Mesenchymal stem cell (in vitro differentiated cells and primary cell): ENCODE results near the gene SNED1.

Experiments used
- DNase-seq: peaks from one replicate; pipeline ENCODE4 v3.0.0-alpha.2; 2013
- H2AFZ ChIP-seq: one replicate; pipeline ENCODE4 v1.6.1; 2013; ENCODE audit warnings: low read depth, mild to moderate bottlenecking, control low read depth, inconsistent platforms, low read length, moderate library complexity
- H2AK5ac ChIP-seq: 2 replicates; pipeline ENCODE4 v1.6.1; 2013; ENCODE audit warnings: low read length, moderate library complexity, mild to moderate bottlenecking, inconsistent platforms; ENCODE audit not compliant: severe bottlenecking
- H2BK120ac ChIP-seq: one replicate; pipeline ENCODE4 v1.6.1; 2013; ENCODE audit warnings: low read depth, mild to moderate bottlenecking, inconsistent platforms, low read length, moderate library complexity
- H2BK12ac ChIP-seq, 2 experiments: one replicate each; pipeline ENCODE4 v1.6.1; 2013; ENCODE audit warnings: inconsistent platforms in 2 of 2, low read length in 2 of 2, mild to moderate bottlenecking in 2 of 2, moderate library complexity in 2 of 2, control low read depth in 1 of 2
- H2BK15ac ChIP-seq: one replicate; pipeline ENCODE4 v1.6.1; 2013; ENCODE audit warnings: mild to moderate bottlenecking, low read depth, inconsistent platforms; ENCODE audit not compliant: poor library complexity, severe bottlenecking
- H2BK5ac ChIP-seq: 2 replicates; pipeline ENCODE4 v1.6.1; 2013; ENCODE audit warnings: low read depth, mild to moderate bottlenecking, low read length, control low read depth, inconsistent platforms; ENCODE audit not compliant: poor library complexity, severe bottlenecking
- H3K14ac ChIP-seq, 2 experiments: one replicate each; pipeline ENCODE4 v1.6.1; 2013; ENCODE audit warnings: inconsistent platforms in 2 of 2, low read length in 2 of 2, control low read depth in 1 of 2, mild to moderate bottlenecking in 1 of 2, moderate library complexity in 1 of 2
- H3K18ac ChIP-seq, 2 experiments: one replicate each; pipeline ENCODE4 v1.6.1; 2013; ENCODE audit warnings: inconsistent platforms in 2 of 2, low read length in 2 of 2, control low read depth in 1 of 2, low read depth in 1 of 2, mild to moderate bottlenecking in 1 of 2
- H3K23ac ChIP-seq, 2 experiments: one replicate each; pipeline ENCODE4 v1.6.1; 2013; ENCODE audit warnings: inconsistent platforms in 2 of 2, low read length in 2 of 2, mild to moderate bottlenecking in 2 of 2, moderate library complexity in 2 of 2, control low read depth in 1 of 2
- H3K27ac ChIP-seq: 2 replicates; pipeline ENCODE4 v1.5.1; 2013; ENCODE audit warnings: mild to moderate bottlenecking, moderate library complexity, low read length, control low read depth, inconsistent platforms; ENCODE audit not compliant: poor library complexity, severe bottlenecking
- H3K27me3 ChIP-seq, 2 experiments: 2 replicates each; pipeline versions ENCODE4 v1.6.1 to v1.7.0; 2013; ENCODE audit warnings: low read length in 2 of 2, mild to moderate bottlenecking in 2 of 2, moderate library complexity in 2 of 2, control low read depth in 1 of 2, inconsistent platforms in 1 of 2; ENCODE audit not compliant: control insufficient read depth in 1 of 2, insufficient read depth in 1 of 2
- H3K36me3 ChIP-seq, 2 experiments: 2 replicates each; pipeline versions ENCODE4 v1.6.1 to v1.7.0; 2013; ENCODE audit warnings: low read length in 2 of 2, control low read depth in 1 of 2, inconsistent platforms in 1 of 2, low read depth in 1 of 2, mild to moderate bottlenecking in 1 of 2; ENCODE audit not compliant: insufficient read depth in 2 of 2, control insufficient read depth in 1 of 2
- H3K4ac ChIP-seq, 2 experiments: one replicate each; pipeline ENCODE4 v1.6.1; 2013; ENCODE audit warnings: inconsistent platforms in 2 of 2, low read length in 2 of 2, mild to moderate bottlenecking in 2 of 2, moderate library complexity in 2 of 2, control low read depth in 1 of 2, low read depth in 1 of 2
- H3K4me1 ChIP-seq: 2 replicates; pipeline ENCODE4 v1.6.1; 2013; ENCODE audit warnings: low read depth, low read length, control low read depth; ENCODE audit not compliant: control insufficient read depth, insufficient read depth
- H3K4me2 ChIP-seq: 2 replicates; pipeline ENCODE4 v1.6.1; 2013; ENCODE audit warnings: low read length, mild to moderate bottlenecking, inconsistent platforms; ENCODE audit not compliant: poor library complexity, severe bottlenecking
- H3K4me3 ChIP-seq, 2 experiments: 2 replicates each; pipeline versions ENCODE4 v1.5.1 to v1.7.0; 2013; ENCODE audit warnings: low read length in 2 of 2, mild to moderate bottlenecking in 2 of 2, control low read depth in 1 of 2, low read depth in 1 of 2; ENCODE audit not compliant: insufficient read depth in 1 of 2
- H3K79me1 ChIP-seq: replicated peaks from 2 replicates; pipeline ENCODE4 v1.6.1; 2013; ENCODE audit warnings: mild to moderate bottlenecking, control low read depth, low read length, inconsistent platforms; ENCODE audit not compliant: poor library complexity, severe bottlenecking
- H3K9ac ChIP-seq: 2 replicates; pipeline ENCODE4 v1.7.0; 2013; ENCODE audit warnings: mild to moderate bottlenecking, low read length, moderate library complexity
- H3K9me3 ChIP-seq: 2 replicates; pipeline ENCODE4 v1.7.0; 2013; ENCODE audit warnings: mild to moderate bottlenecking, low read length; ENCODE audit not compliant: control insufficient read depth
- H4K8ac ChIP-seq: one replicate; pipeline ENCODE4 v1.6.1; 2013; ENCODE audit warnings: inconsistent platforms, mild to moderate bottlenecking, low read length, moderate library complexity
- H4K91ac ChIP-seq: one replicate; pipeline ENCODE4 v1.6.1; 2013; ENCODE audit warnings: mild to moderate bottlenecking, low read length, inconsistent platforms
- WGBS: methylation state at CpG from one replicate; pipeline ENCODE4 v1.1.7; 2013; ENCODE audit warnings: mixed read lengths; 5-methylcytosine and 5-hydroxymethylcytosine counted together

SNED1 gene

DNA sequence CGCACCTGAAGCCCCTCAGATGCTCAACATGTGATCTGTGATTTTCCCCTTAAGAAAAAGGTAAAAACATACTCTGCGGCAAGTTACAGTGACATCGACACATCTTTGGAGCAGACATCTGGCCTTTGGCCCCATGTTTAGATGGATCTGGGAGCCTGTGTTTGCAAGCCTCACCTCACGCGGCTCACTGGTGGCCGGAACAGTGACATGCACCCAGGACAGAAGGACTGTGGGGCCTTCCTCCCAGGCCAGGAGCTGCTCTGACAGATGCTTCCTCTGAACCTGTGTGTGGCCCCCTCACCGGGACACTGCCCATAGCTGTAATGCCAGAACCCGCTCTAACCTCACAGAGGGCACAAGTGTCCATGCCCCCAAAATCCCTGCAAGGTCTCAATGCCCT lies 137.8 kb downstream of the SNED1 start:
- WGBS, result 94% methylated on average over 8 of the region's 8 CpGs

DNA sequence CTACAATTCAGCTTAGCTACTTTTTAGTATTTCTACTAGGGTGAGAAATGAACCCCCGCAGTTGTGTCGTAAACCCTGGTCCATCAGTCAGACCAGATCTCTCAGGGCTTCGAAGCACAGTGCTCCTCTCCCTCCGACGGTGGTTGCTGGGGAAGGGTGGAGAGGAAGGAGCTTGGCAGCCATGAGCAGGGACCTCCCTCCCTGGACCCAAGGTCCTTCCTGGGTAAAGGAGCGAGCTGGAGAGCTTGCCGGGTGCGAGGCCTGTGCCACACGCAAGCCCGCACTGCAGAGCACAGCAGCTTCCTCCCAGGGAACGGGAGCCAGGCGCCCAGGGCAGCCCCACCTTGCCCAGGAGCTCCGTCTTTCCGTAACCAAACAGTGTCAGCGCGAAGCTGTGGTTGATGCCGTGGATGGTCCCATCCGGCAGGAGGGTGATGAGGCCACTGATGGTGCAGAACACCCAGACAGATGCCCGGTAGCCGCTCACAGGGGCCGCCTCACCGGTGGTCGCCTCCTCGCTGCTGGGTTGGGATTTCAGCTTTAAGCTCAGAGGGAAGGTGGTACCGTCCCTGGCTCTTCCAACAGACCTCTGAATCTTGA lies 138.3 kb downstream of the SNED1 start:
- Histone ChIP-seq H3K4ac (no peak overlapping the region), H3K79me1 (peaks cover 2% of the 10 kb centered on the region), H3K4me1 (no peaks in the 10 kb centered on the region), H4K8ac (no peak overlapping the region), H2BK12ac (no peak overlapping the region), H3K9me3 (no peaks in the 10 kb centered on the region), H3K27ac (no peak overlapping the region), H3K36me3 (peaks cover 24 to 28% of the 10 kb centered on the region in 2 experiments), H4K91ac (no peak overlapping the region), H3K4me3 (no peak overlapping the region), H2AK5ac (no peak overlapping the region), H3K4me2 (no peak overlapping the region), H2AFZ (no peak overlapping the region), H3K27me3 (no peaks in the 10 kb centered on the region), H2BK120ac (no peak overlapping the region), H2BK5ac (no peak overlapping the region), H3K23ac (no peak overlapping the region), H3K14ac (no peak overlapping the region), H2BK15ac (no peak overlapping the region), H3K9ac (no peak overlapping the region), H3K18ac (no peak overlapping the region)
- no peak for DNase-seq
- 97% methylated on average over 25 of the region's 25 CpGs for WGBS

More for the DNA sequence above, 137.8 kb downstream of the SNED1 start:
- Histone ChIP-seq H2BK120ac (no peak overlapping the region), H2BK15ac (no peak overlapping the region), H3K4me2 (no peak overlapping the region), H4K91ac (no peak overlapping the region), H3K4me3 (no peak overlapping the region), H3K36me3 (peaks cover 24 to 28% of the 10 kb centered on the region in 2 experiments), H2AFZ (no peak overlapping the region), H3K18ac (no peak overlapping the region), H3K14ac (no peak overlapping the region), H3K4me1 (no peaks in the 10 kb centered on the region), H4K8ac (no peak overlapping the region), H3K9ac (no peak overlapping the region), H3K79me1 (no peaks in the 10 kb centered on the region), H2AK5ac (no peak overlapping the region), H3K23ac (no peak overlapping the region), H3K27me3 (no peaks in the 10 kb centered on the region), H3K27ac (no peak overlapping the region), H2BK5ac (no peak overlapping the region), H3K9me3 (no peaks in the 10 kb centered on the region), H2BK12ac (no peak overlapping the region), H3K4ac (no peak overlapping the region)
- no peak for DNase-seq

DNA sequence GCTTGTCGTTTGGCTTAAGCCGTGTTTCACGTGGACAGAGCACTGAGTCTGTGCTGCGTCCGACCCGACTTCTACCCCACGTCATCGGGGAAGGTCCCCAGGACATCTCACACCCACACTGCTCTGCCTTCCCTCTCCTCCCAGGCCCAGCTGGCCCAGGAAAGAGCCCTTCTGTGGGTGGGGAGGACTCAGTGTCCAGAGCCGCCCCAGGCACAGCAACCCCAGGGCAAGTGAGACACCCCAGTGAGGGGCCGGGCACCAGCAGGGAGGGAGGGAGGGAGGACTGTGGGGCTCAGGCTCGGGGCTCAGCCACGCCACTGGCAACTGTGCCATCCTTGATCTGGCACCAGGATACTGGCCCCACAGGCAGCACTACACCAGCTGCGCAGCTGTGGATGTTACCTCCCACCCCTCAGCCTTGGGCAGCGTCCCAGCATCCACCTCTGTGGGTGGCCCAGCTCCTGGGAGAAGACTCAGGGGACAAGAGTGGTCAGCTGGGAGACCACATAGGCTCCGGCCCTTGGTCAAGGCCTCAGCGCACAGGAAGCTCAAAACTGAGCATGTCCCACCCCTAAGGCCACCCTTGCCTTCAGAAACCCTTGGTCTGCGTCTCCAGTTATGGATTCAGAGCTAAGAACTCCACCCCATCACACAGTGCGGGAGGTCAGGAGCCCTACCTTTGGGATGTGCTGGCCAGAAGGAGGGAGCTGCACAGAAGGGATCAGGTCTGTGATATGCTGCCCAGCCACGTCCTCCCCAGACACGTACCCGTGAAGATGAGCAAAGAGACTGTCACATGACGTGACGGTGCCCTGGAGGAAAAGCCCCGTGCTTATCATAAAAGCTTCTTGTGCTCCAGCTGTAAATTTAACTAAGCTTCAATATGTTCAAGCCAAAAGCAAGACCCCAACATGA lies 139.1 kb downstream of the SNED1 start:
- DNase-seq, result no peak
- peaks cover 24 to 33% of the 10 kb centered on the region in 2 experiments for H3K36me3 ChIP-seq

DNA sequence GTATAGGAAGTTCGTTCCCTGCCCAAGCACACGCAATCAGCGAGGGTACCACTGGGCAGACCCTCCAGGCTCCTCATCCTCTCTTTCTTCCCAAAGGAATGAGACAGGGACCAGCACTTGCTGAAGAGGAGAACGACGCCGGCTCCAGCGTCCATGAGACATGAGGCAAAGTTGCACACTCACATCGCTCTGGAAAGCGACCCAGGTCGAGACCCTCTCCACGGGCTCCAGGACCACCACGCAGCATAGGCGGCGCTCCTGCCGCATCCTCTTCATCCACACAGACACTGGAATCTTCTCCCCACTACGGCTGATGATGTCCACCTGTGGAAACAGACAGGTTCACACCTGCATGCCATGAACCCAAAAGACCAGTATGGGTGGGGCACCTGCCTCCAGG lies 140.1 kb downstream of the SNED1 start:
- H3K18ac ChIP-seq, result no peak overlapping the region
- H3K79me1 ChIP-seq, result peaks cover 2% of the 10 kb centered on the region
- H3K9me3 ChIP-seq, result no peaks in the 10 kb centered on the region
- no peak overlapping the region for H4K8ac ChIP-seq
- H3K4me3 ChIP-seq, result no peak overlapping the region
- H3K9ac ChIP-seq, result no peak overlapping the region
- H3K4me2 ChIP-seq, result no peak overlapping the region
- H3K27me3 ChIP-seq, result no peaks in the 10 kb centered on the region
- H3K27ac ChIP-seq, result no peak overlapping the region
- peaks cover 24 to 35% of the 10 kb centered on the region in 2 experiments for H3K36me3 ChIP-seq
- H2AK5ac ChIP-seq, result no peak overlapping the region
- 96% methylated on average over 16 of the region's 16 CpGs for WGBS
- H2BK120ac ChIP-seq, result no peak overlapping the region
- H2BK15ac ChIP-seq, result no peak overlapping the region
- no peak overlapping the region for H3K4ac ChIP-seq
- H3K4me1 ChIP-seq, result no peaks in the 10 kb centered on the region
- H4K91ac ChIP-seq, result no peak overlapping the region
- no peak overlapping the region for H2BK12ac ChIP-seq
- no peak overlapping the region for H2BK5ac ChIP-seq
- H2AFZ ChIP-seq, result no peak overlapping the region
- no peak for DNase-seq
- no peak overlapping the region for H3K23ac ChIP-seq
- no peak overlapping the region for H3K14ac ChIP-seq

More for the DNA sequence above, 139.1 kb downstream of the SNED1 start:
- Histone ChIP-seq H2BK120ac (no peak overlapping the region), H3K4me1 (no peaks in the 10 kb centered on the region), H4K8ac (no peak overlapping the region), H2AFZ (no peak overlapping the region), H3K14ac (no peak overlapping the region), H3K79me1 (peaks cover 2% of the 10 kb centered on the region), H3K23ac (no peak overlapping the region), H3K27me3 (no peaks in the 10 kb centered on the region), H2BK15ac (no peak overlapping the region), H2BK5ac (no peak overlapping the region), H3K4me2 (no peak overlapping the region), H2BK12ac (no peak overlapping the region), H3K9ac (no peak overlapping the region), H3K27ac (no peak overlapping the region), H3K18ac (no peak overlapping the region), H3K4me3 (no peak overlapping the region), H3K9me3 (no peaks in the 10 kb centered on the region), H2AK5ac (no peak overlapping the region), H4K91ac (no peak overlapping the region), H3K4ac (no peak overlapping the region)
- WGBS, result 93% methylated on average over 24 of the region's 24 CpGs
